ENCODE data around the gene EXOC4. TPM values are rescaled to one million over a fixed set of nuclear protein-coding genes. Genes with fewer than 3 reads are reported as not detected.

EXOC4 gene
- total RNA-seq, 1 experiment from 2014 or later: 66.2 TPM

GRCh38 chr7:134065415-134065814 is 812.5 kb downstream of the EXOC4 start:
- no peaks in the 10 kb centered on the region; the same call in 1 of the 2 replicates for H3K36me3 ChIP-seq (ENCODE audit: control insufficient read depth, insufficient read depth, low read length)
- Mint-ChIP-seq H3K27ac (ENCODE audit: unreplicated experiment) (no peak overlapping the region), H3K36me3 (ENCODE audit: insufficient read depth, unreplicated experiment) (peaks cover 7% of the 10 kb centered on the region), H3K9me3 (ENCODE audit: unreplicated experiment) (no peaks in the 10 kb centered on the region), H3K4me1 (ENCODE audit: low read depth, unreplicated experiment) (peaks cover 5% of the 10 kb centered on the region), H3K27me3 (ENCODE audit: insufficient read depth, unreplicated experiment) (no peaks in the 10 kb centered on the region), H3K4me3 (ENCODE audit: unreplicated experiment) (no peak overlapping the region)
- H3K27me3 ChIP-seq (replicated peaks; ENCODE audit: control insufficient read depth, insufficient read depth, low read length): no peaks in the 10 kb centered on the region
- no TSS peak for BruUV-seq (replicated peaks)
- no peaks in the 10 kb centered on the region for H3K9me3 ChIP-seq
- intact Hi-C loops (cut with micrococcal nuclease; ENCODE audit: unreplicated experiment): no loop called here
- H3K4me3 ChIP-seq (ENCODE audit: low read depth, low read length): no peak overlapping the region
- CTCF ChIA-PET: no interaction called here
- POLR2A ChIA-PET: no interaction called here
- no peak for DNase-seq
- H3K4me1 ChIP-seq: no peaks in the 10 kb centered on the region
- TF ChIP-seq CTCF (IDR thresholded peaks at IDR 0.05; ENCODE audit: insufficient read depth in 1 of 2, low read depth in 1 of 2, low read length in 1 of 2, severe bottlenecking in 1 of 2, unreplicated experiment in 1 of 2): no peak

GRCh38 chr7:134067164-134067563 is 814.3 kb downstream of the EXOC4 start:
- intact Hi-C loops (cut with micrococcal nuclease; ENCODE audit: unreplicated experiment): no loop called here
- peaks cover 14% of the 10 kb centered on the region for H3K4me1 ChIP-seq
- TF ChIP-seq CTCF (IDR thresholded peaks at IDR 0.05; ENCODE audit: insufficient read depth in 1 of 2, low read depth in 1 of 2, low read length in 1 of 2, severe bottlenecking in 1 of 2, unreplicated experiment in 1 of 2): no peak
- H3K27me3 Mint-ChIP-seq (ENCODE audit: insufficient read depth, unreplicated experiment): no peaks in the 10 kb centered on the region
- peaks cover 8% of the 10 kb centered on the region for H3K4me1 Mint-ChIP-seq (ENCODE audit: low read depth, unreplicated experiment)
- ChIA-PET POLR2A (no interaction called here), CTCF (no interaction called here)
- no peaks in the 10 kb centered on the region for H3K27me3 ChIP-seq (replicated peaks; ENCODE audit: control insufficient read depth, insufficient read depth, low read length)
- DNase-seq: no peak
- H3K9me3 ChIP-seq: no peaks in the 10 kb centered on the region
- no peak overlapping the region for H3K4me3 Mint-ChIP-seq (ENCODE audit: unreplicated experiment)
- BruUV-seq (replicated peaks): no TSS peak
- no peaks in the 10 kb centered on the region; the same call in 1 of the 2 replicates for H3K36me3 ChIP-seq (ENCODE audit: control insufficient read depth, insufficient read depth, low read length)
- H3K4me3 ChIP-seq (ENCODE audit: low read depth, low read length): no peak overlapping the region
- H3K27ac Mint-ChIP-seq (ENCODE audit: unreplicated experiment): no peak overlapping the region
- H3K9me3 Mint-ChIP-seq (ENCODE audit: unreplicated experiment): no peaks in the 10 kb centered on the region
- H3K36me3 Mint-ChIP-seq (ENCODE audit: insufficient read depth, unreplicated experiment): peaks cover 13% of the 10 kb centered on the region

GRCh38 chr7:134068670-134069069 is 815.8 kb downstream of the EXOC4 start:
- Mint-ChIP-seq H3K27me3 (ENCODE audit: insufficient read depth, unreplicated experiment) (no peaks in the 10 kb centered on the region), H3K36me3 (ENCODE audit: insufficient read depth, unreplicated experiment) (peaks cover 13% of the 10 kb centered on the region), H3K9me3 (ENCODE audit: unreplicated experiment) (no peaks in the 10 kb centered on the region), H3K27ac (ENCODE audit: unreplicated experiment) (no peak overlapping the region), H3K4me3 (ENCODE audit: unreplicated experiment) (no peak overlapping the region), H3K4me1 (ENCODE audit: low read depth, unreplicated experiment) (peaks cover 8% of the 10 kb centered on the region)
- no peak for TF ChIP-seq CTCF (IDR thresholded peaks at IDR 0.05; ENCODE audit: insufficient read depth in 1 of 2, low read depth in 1 of 2, low read length in 1 of 2, severe bottlenecking in 1 of 2, unreplicated experiment in 1 of 2)
- no peaks in the 10 kb centered on the region for H3K27me3 ChIP-seq (replicated peaks; ENCODE audit: control insufficient read depth, insufficient read depth, low read length)
- H3K9me3 ChIP-seq: no peaks in the 10 kb centered on the region
- ChIA-PET CTCF (no interaction called here), POLR2A (no interaction called here)
- H3K36me3 ChIP-seq (ENCODE audit: control insufficient read depth, insufficient read depth, low read length): no peaks in the 10 kb centered on the region; the same call in 1 of the 2 replicates
- DNase-seq: no peak
- no peak overlapping the region for H3K4me3 ChIP-seq (ENCODE audit: low read depth, low read length)
- BruUV-seq (replicated peaks): no TSS peak
- peaks cover 14% of the 10 kb centered on the region for H3K4me1 ChIP-seq
- intact Hi-C loops (cut with micrococcal nuclease; ENCODE audit: unreplicated experiment): no loop called here
